Erythroblast (primary cell): Measurements from ENCODE around the gene VAPA.

Experiments
- GATA1 ChIP-seq: IDR thresholded peaks from 2 replicates; pipeline ENCODE4 v1.6.1; 2011; ENCODE audit warnings: low read depth, mild to moderate bottlenecking, control low read depth, low read length, moderate library complexity
- POLR2A ChIP-seq: IDR thresholded peaks from 2 replicates; pipeline ENCODE4 v1.6.1; 2011; ENCODE audit warnings: mild to moderate bottlenecking, low read length

DNA sequence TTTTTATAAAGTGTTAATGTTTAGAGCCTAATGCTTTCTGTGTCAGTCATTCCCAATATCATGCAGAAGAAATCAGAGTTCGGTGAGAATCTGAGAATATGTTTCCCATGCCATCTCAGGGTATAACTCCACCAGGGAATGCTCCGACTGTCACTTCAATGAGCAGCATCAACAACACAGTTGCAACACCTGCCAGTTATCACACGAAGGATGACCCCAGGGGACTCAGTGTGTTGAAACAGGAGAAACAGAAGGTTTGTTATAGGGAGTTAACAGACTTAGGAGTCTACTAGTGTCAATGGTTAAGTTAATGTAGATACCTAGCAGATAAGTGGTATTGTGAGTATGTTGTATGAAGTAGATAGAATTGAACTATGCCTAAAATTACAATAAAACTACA, 31.0 kb downstream of the VAPA start:
- TF ChIP-seq POLR2A = no peak
- TF ChIP-seq GATA1 = no peak
